HepG2 (cell line): ENCODE measurements around the gene ANKRD13C.

Experiments
- FOXK1 ChIP-seq: sonication (generic); formaldehyde crosslinking; IDR thresholded peaks from 2 replicates; pipeline ENCODE4 v1.4.0; 2020; ENCODE audit warnings: low read depth, missing genetic modification reagents, borderline replicate concordance
- JUND ChIP-seq: sonication (generic); formaldehyde crosslinking; IDR thresholded peaks from 2 replicates; pipeline ENCODE4 v1.8.0; 2022; ENCODE audit warnings: mild to moderate bottlenecking, missing genetic modification reagents
- KLF15 ChIP-seq: sonication (generic); formaldehyde crosslinking; IDR thresholded peaks from 2 replicates; pipeline ENCODE4 v1.8.1; 2023; ENCODE audit warnings: borderline replicate concordance, mild to moderate bottlenecking, inconsistent platforms, missing genetic modification reagents, mixed read lengths
- KLF9 ChIP-seq: IDR thresholded peaks from 2 replicates; pipeline ENCODE4 v1.6.1; 2016; ENCODE audit warnings: low read depth
- PHF8 ChIP-seq: sonication (generic); formaldehyde crosslinking; IDR thresholded peaks from 2 replicates; pipeline ENCODE4 v1.5.0; 2020; ENCODE audit warnings: missing genetic modification reagents
- POLR2G ChIP-seq: fragments of 200-400 bp; formaldehyde crosslinking; IDR thresholded peaks from 2 replicates; pipeline ENCODE4 v1.6.1; 2018; ENCODE audit warnings: mild to moderate bottlenecking, low read depth, low read length, moderate library complexity
- TCF12 ChIP-seq, 2 experiments: fragments of 450-650 bp in 1 of 2; sonication (generic) in 1 of 2; formaldehyde crosslinking in 1 of 2; IDR thresholded peaks; 2 replicates each; pipeline versions ENCODE4 v1.6.1 to v1.8.0; 2017 to 2022; ENCODE audit warnings: antibody characterized with exemption in 1 of 2, mild to moderate bottlenecking in 1 of 2, missing genetic modification reagents in 1 of 2, moderate library complexity in 1 of 2
- ZBTB38 ChIP-seq: sonication (generic); formaldehyde crosslinking; IDR thresholded peaks from 2 replicates; pipeline ENCODE4 v1.5.1; 2020; ENCODE audit warnings: mild to moderate bottlenecking, missing genetic modification reagents
- ZNF703 ChIP-seq: sonication (generic); formaldehyde crosslinking; IDR thresholded peaks from 2 replicates; pipeline ENCODE4 v1.5.1; 2020; ENCODE audit warnings: missing genetic modification reagents, mild to moderate bottlenecking, moderate library complexity, borderline replicate concordance
- TF ChIP-seq, protein P1 (sequence below): sonication (generic); formaldehyde crosslinking; IDR thresholded peaks from 2 replicates; pipeline ENCODE4 v1.5.0; 2020; ENCODE audit warnings: mild to moderate bottlenecking, missing genetic modification reagents, moderate library complexity
- TF ChIP-seq, protein P2 (sequence below): sonication (generic); formaldehyde crosslinking; IDR thresholded peaks from 2 replicates; pipeline ENCODE4 v1.5.1; 2020; ENCODE audit warnings: missing genetic modification reagents, mild to moderate bottlenecking, borderline replicate concordance

DNA sequence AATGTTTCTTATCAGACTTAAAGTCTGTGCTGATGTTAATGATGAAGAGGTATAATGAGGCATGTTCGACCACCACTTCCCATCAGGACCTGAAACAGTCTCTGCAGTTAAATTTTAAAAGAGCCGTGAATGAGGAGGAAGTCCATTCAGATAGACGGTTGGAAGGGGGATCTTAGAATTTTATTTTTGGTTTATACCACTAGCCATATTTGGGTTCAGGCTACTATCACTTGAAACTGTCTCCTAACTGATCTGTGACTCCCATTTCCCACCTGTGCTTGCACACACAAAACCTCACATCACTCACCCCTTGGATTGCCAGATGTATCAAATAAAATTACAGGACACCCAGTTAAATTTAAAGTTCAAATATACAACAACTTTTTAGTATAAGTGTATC, 9.9 kb upstream of the ANKRD13C start:
- TF ChIP-seq, protein P1, sequence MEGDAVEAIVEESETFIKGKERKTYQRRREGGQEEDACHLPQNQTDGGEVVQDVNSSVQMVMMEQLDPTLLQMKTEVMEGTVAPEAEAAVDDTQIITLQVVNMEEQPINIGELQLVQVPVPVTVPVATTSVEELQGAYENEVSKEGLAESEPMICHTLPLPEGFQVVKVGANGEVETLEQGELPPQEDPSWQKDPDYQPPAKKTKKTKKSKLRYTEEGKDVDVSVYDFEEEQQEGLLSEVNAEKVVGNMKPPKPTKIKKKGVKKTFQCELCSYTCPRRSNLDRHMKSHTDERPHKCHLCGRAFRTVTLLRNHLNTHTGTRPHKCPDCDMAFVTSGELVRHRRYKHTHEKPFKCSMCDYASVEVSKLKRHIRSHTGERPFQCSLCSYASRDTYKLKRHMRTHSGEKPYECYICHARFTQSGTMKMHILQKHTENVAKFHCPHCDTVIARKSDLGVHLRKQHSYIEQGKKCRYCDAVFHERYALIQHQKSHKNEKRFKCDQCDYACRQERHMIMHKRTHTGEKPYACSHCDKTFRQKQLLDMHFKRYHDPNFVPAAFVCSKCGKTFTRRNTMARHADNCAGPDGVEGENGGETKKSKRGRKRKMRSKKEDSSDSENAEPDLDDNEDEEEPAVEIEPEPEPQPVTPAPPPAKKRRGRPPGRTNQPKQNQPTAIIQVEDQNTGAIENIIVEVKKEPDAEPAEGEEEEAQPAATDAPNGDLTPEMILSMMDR = no peak
- no peak for TF ChIP-seq ZBTB38
- TF ChIP-seq KLF9 (CRISPR knock-in tag) = no peak
- TF ChIP-seq FOXK1 (CRISPR knock-in tag) = no peak
- no peak for TF ChIP-seq PHF8 (CRISPR knock-in tag)
- no peak for TF ChIP-seq ZNF703 (CRISPR knock-in tag)
- TF ChIP-seq KLF15 (CRISPR knock-in tag) = no peak
- TF ChIP-seq POLR2G = no peak
- TF ChIP-seq, protein P2, sequence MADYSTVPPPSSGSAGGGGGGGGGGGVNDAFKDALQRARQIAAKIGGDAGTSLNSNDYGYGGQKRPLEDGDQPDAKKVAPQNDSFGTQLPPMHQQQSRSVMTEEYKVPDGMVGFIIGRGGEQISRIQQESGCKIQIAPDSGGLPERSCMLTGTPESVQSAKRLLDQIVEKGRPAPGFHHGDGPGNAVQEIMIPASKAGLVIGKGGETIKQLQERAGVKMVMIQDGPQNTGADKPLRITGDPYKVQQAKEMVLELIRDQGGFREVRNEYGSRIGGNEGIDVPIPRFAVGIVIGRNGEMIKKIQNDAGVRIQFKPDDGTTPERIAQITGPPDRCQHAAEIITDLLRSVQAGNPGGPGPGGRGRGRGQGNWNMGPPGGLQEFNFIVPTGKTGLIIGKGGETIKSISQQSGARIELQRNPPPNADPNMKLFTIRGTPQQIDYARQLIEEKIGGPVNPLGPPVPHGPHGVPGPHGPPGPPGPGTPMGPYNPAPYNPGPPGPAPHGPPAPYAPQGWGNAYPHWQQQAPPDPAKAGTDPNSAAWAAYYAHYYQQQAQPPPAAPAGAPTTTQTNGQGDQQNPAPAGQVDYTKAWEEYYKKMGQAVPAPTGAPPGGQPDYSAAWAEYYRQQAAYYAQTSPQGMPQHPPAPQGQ = no peak
- no peak for TF ChIP-seq JUND
- no peak for TF ChIP-seq TCF12 (IDR thresholded peaks at IDR 0.05)
- TF ChIP-seq TCF12 (CRISPR knock-in tag; IDR thresholded peaks at IDR 0.05) = no peak
